Liver (tissue), 3 donors: ENCODE measurements around the gene P2RX3.

ENCODE experiments used
- ATF3 ChIP-seq: IDR thresholded peaks from 2 replicates; pipeline ENCODE4 v1.6.1; 2016; ENCODE audit warnings: antibody characterized with exemption
- CTCF ChIP-seq: fragments of 150-350 bp; IDR thresholded peaks from 2 replicates; pipeline ENCODE4 v1.5.1; 2017; ENCODE audit warnings: improper control_type of control experiment, low read depth, low read length; ENCODE audit not compliant: missing input control
- EGR1 ChIP-seq, 2 donors: IDR thresholded peaks; 2 replicates each; pipeline ENCODE4 v1.6.1; 2016 to 2018; ENCODE audit warnings: antibody characterized with exemption in 2 of 2, low read depth in 2 of 2
- GABPA ChIP-seq, 2 donors: IDR thresholded peaks in 1 of 2; conservative IDR thresholded peaks in 1 of 2; 2 replicates each; pipeline ENCODE4 v1.6.1; 2016; ENCODE audit warnings: antibody characterized with exemption in 2 of 2, mild to moderate bottlenecking in 1 of 2, moderate library complexity in 1 of 2
- HNF4A ChIP-seq, 2 donors: conservative IDR thresholded peaks; 2 replicates each; pipeline ENCODE4 v1.6.1; 2016; ENCODE audit warnings: antibody characterized with exemption in 2 of 2, mild to moderate bottlenecking in 2 of 2
- JUND ChIP-seq, 2 donors: IDR thresholded peaks; 2 replicates each; pipeline ENCODE4 v1.6.1; 2016; ENCODE audit warnings: antibody characterized with exemption in 2 of 2
- RAD21 ChIP-seq, 2 donors: IDR thresholded peaks; 2 replicates each; pipeline ENCODE4 v1.6.1; 2016; ENCODE audit warnings: antibody characterized with exemption in 2 of 2, mild to moderate bottlenecking in 2 of 2
- REST ChIP-seq: IDR thresholded peaks from 2 replicates; pipeline ENCODE4 v1.6.1; 2016; ENCODE audit warnings: antibody characterized with exemption, mild to moderate bottlenecking
- RXRA ChIP-seq, 2 donors: IDR thresholded peaks; 2 replicates each; pipeline ENCODE4 v1.6.1; 2017 to 2018; ENCODE audit warnings: antibody characterized with exemption in 2 of 2, mild to moderate bottlenecking in 1 of 2
- TAF1 ChIP-seq: conservative IDR thresholded peaks from 2 replicates; pipeline ENCODE4 v1.6.1; 2016; ENCODE audit warnings: antibody characterized with exemption, mild to moderate bottlenecking
- YY1 ChIP-seq: IDR thresholded peaks from 2 replicates; pipeline ENCODE4 v1.6.1; 2016; ENCODE audit warnings: antibody characterized with exemption, mild to moderate bottlenecking
- ZBTB33 ChIP-seq: IDR thresholded peaks from 2 replicates; pipeline ENCODE4 v1.6.1; 2016; ENCODE audit warnings: antibody characterized with exemption
- TF ChIP-seq, protein P1 (sequence below): IDR thresholded peaks from 2 replicates; pipeline ENCODE4 v1.6.1; 2016; ENCODE audit warnings: antibody characterized with exemption
- donor health status: healthy.
- donor health status: healthy.

DNA sequence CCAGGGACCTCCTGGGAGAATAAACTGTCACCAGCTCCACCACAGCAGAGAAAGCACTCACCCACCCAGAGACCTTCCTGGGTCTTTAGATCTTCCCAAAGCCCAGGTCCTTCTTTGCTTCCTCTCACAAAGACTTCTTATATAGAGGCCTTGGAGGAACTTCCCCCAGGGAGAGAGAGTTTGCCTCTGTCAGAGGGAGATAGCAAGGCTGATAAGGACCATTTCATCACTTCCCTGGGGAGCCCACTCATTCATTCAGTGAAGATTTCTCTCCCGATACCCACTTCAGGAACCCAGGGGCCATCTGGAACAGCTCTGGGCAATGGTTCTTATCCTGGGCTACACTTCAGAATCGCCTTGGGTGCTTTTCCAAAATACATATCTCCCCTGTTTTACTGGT lies 52.4 kb downstream of the P2RX3 start, which contains the start of gene PRG2:
- TF ChIP-seq CTCF (no peak), EGR1 (IDR thresholded peaks at IDR 0.05; ENCODE audit: low read depth in 2 of 2) (no peak), ZBTB33 (no peak), JUND (IDR thresholded peaks at IDR 0.05) (no peak), TAF1 (no peak), YY1 (no peak), ATF3 (no peak), HNF4A (conservative IDR thresholded peaks at IDR 0.05) (no peak), RAD21 (IDR thresholded peaks at IDR 0.05) (no peak), RXRA (IDR thresholded peaks at IDR 0.05) (no peak), REST (no peak), GABPA (IDR thresholded peaks at IDR 0.05 in 1 of 2, conservative IDR thresholded peaks at IDR 0.05 in 1 of 2) (no peak)
- TF ChIP-seq, protein P1, sequence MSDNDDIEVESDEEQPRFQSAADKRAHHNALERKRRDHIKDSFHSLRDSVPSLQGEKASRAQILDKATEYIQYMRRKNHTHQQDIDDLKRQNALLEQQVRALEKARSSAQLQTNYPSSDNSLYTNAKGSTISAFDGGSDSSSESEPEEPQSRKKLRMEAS, result no peak
